SK-N-MC (cell line): ENCODE measurements around the gene DHRS4.
"Not testable (repeated sequence)": the region's sequence is repeated elsewhere in the genome, so short reads cannot be mapped to it uniquely, and the experiment has no call there.

Experiments used
- EZH2 ChIP-seq: fragments of 200-600 bp; sonication (generic); IDR thresholded peaks from one replicate; pipeline ENCODE4 v1.6.1; 2017; ENCODE audit warnings: antibody characterized with exemption
- FOXP2 ChIP-seq: optimal IDR thresholded peaks from 2 replicates; pipeline ENCODE3; 2011; ENCODE audit warnings: mild to moderate bottlenecking, moderate library complexity; ENCODE audit not compliant: insufficient read depth; ENCODE audit errors: extremely low read length, control extremely low read depth
- POLR2AphosphoS5 ChIP-seq: IDR thresholded peaks from 2 replicates; pipeline ENCODE4 v1.6.1; 2012; ENCODE audit warnings: mild to moderate bottlenecking, low read depth, low read length, borderline replicate concordance

DNA sequence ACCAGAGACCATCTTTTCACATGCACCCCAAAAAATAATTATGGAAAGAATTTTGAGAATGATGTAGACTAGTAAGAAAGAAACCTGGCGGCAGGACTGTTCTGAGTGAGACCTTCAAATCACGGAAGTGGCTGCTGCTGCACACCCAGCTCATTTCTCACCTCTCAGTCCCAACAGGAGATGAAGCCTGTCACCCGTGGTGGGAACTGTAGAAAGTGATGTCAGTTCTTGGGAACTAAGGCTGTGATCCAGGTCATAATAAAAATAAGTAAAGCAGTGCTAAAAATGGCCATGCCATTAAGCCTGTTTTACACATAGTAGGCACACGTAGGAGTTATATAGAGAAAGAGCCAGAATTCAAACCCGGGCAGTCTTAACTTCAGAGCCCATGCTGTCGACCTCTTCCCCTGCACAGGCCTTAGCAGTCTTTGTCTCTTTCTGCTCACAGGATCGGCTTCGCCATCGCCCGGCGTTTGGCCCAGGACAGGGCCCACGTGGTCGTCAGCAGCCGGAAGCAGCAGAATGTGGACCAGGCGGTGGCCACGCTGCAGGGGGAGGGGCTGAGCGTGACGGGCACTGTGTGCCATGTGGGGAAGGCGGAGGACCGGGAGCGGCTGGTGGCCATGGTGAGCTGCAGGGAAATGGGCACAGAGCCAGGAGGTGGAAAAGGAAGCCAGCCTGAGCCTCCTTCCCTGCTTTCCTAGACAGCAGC is 36.3 kb downstream of the DHRS4 start:
- not testable (repeated sequence) for TF ChIP-seq EZH2, POLR2AphosphoS5, FOXP2
